ENCODE measurements around the gene NAA38. TPM values are rescaled to one million over a fixed set of nuclear protein-coding genes. Genes with fewer than 3 reads are reported as not detected.

Gene NAA38
- 105 TPM for total RNA-seq
- long read RNA-seq, transcript NAA38-205 (3 exons, 852 nt): minor isoform, 21 of 59 reads
- long read RNA-seq, transcript NAA38-206 (2 exons, 424 nt): minor isoform, 8 of 59 reads
- long read RNA-seq, transcript NAA38-201 (2 exons, 999 nt): major isoform, 27 of 59 reads
- long read RNA-seq, partial matches to known transcripts: 1 of 59 reads
- long read RNA-seq, other reads (novel, unspliced or antisense): 2 of 59 reads

DNA sequence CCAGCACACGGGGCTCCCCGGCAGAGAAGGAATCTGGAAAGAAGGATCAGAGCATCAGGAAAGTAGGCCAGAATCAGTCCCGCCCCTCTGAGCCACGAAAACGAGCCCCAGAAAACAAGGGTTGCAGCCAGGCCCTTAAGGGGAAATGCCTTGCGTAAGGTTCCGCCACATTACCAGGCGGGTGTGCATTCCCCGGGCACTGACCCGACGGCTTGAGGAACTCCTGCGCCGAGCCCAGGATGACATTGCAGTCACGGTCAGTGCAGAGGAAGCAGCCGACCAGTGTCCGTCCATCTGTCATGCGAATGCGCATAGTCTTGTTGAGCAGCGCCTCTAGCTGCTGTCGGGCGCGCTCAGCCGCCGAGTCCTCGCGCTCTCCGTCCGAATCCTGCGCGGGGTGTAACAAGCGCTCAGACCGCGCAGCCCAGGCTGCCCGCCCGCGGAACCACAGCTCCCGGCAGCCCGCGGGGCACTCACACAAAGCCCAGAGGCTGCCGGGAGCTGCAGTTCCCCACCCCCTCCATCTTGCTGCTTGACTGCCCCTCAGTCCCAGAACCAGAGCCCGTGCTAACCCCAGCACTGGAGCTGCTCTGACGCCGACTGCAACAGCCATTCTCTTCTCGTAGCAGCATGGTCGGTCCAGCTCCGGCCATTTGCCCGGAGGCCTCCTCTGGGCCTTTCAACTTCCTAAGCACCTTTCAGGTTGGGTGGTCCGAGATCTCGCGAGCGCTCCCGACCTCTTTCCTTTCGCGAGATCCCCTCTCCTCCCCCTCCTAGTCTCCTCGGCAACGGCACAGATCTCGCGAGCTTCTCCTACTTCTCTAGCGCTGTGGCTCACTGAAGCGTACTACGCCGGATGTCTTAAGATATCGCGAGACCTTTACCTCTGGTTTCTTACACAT lies at the start of gene NAA38:
TSS of gene NAA38 (minus strand) at position 749 of the 902 bp plus-strand sequence. CDS start at position 653, 96 bp downstream.
- DNase-seq (ENCODE audit: missing footprints): peak; percentile 97
- peak; percentile 91 for ATAC-seq
- intact Hi-C loops (cut with DNase I): loop anchor here (1.0 to 10.0 kb wide), 6 partner anchors 14 to 615 kb away; partner anchors contain the start of genes CD68, CNTROB, GABARAP and PER1

DNA sequence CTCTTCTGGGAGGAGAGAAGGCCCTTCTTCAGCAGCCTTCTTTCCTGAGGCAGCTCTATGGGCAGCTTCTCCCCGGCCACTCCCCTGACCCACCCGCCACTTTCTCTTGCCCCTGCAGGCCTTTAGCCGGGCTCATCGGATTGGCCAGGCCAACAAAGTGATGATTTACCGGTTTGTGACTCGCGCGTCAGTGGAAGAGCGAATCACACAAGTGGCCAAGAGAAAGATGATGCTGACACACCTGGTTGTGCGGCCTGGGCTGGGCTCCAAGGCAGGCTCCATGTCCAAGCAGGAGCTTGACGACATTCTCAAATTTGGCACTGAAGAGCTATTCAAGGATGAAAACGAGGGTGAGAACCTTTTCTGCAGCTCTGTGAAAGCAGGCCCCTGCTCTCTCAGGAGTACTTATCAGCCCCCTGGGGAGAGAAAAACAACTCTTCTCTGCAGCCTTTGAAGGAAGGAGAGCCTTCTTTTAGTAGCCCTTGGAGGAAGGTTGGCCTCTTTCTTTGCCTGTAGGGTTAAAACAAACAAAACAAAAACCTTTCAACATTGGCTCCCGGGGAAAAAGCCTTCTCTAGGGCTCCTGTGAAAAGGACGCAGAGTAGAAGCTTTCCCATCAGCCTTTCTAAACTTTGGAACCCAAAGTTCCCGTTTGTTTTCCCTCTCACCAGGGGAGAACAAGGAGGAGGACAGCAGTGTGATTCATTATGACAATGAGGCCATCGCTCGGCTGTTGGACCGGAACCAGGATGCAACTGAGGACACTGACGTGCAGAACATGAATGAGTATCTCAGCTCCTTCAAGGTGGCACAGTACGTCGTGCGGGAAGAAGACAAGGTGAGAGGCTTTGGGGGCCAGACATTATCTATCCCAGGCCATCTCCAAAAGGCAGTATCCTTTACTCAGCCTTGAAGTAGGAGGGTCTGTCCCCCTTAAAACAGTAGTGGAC lies 46.1 kb upstream of the NAA38 start:
- DNase-seq (ENCODE audit: missing footprints) (no peak), ATAC-seq (no peak)
- intact Hi-C loops (cut with DNase I): no loop called here

DNA sequence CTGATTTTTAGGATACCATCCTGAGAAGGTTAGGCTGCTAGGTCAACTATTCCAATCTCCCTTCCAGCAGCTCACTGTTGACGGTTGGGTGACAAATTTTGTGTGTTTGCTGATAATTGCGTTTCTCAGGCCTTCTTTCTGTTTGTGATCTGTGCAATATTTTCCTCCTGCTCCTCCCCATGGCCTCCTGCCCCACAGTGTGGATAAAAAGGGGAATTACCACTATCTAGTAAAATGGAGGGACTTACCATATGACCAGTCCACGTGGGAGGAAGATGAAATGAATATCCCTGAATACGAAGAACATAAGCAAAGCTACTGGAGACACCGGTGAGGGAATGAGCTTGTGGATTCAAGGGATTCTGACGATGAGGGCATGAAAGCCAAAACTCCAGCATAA lies 40.4 kb upstream of the NAA38 start:
- ATAC-seq (peak; percentile 63), DNase-seq (ENCODE audit: missing footprints) (no peak)
- intact Hi-C loops (cut with DNase I): loop anchor here (1.0 to 10.0 kb wide), 2 partner anchors 35 to 73 kb away; no protein-coding TSS in a partner anchor

DNA sequence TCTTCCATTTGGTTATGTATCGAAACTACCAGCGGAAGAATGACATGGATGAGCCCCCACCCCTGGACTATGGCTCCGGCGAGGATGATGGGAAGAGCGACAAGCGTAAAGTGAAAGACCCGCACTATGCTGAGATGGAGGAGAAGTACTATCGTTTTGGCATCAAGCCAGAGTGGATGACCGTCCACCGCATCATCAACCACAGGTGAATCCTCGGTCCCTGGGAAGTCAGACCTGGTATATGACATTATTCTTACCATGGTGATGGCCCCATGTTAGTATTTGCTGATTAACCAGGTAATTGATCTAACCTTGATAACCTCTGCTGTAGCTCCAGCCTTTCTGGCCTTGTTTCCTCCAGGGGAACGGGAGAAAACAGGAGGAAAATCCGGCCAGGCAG lies 39.7 kb upstream of the NAA38 start:
- ATAC-seq: no peak
- intact Hi-C loops (cut with DNase I): loop anchor here (1.0 to 10.0 kb wide), 2 partner anchors 35 to 72 kb away; no protein-coding TSS in a partner anchor

GRCh38 chr17:7894866-7895265 lies 37.5 kb upstream of the NAA38 start:
- intact Hi-C loops (cut with DNase I): loop anchor here (10.0 kb wide), 1 partner anchor 70 kb away; no protein-coding TSS in a partner anchor
- DNase-seq (ENCODE audit: missing footprints) (no peak), ATAC-seq (no peak)

More for the DNA sequence above, 39.7 kb upstream of the NAA38 start:
- no peak for DNase-seq (ENCODE audit: missing footprints)

- intact Hi-C loops (cut with DNase I): loop anchor here (10.0 kb wide), 1 partner anchor 69 kb away; no protein-coding TSS in a partner anchor
These were observed 36.9 kb upstream of the NAA38 start for GRCh38 chr17:7894226-7894625.

GRCh38 chr17:7893187-7893880 lies 36.0 kb upstream of the NAA38 start:
- no peak for ATAC-seq
- intact Hi-C loops (cut with DNase I): loop anchor here (10.0 kb wide), 1 partner anchor 69 kb away; no protein-coding TSS in a partner anchor
- DNase-seq (ENCODE audit: missing footprints): no peak

More at GRCh38 chr17:7894226-7894625, 36.9 kb upstream of the NAA38 start:
- DNase-seq (ENCODE audit: missing footprints) (no peak), ATAC-seq (no peak)

- intact Hi-C loops (cut with DNase I): loop anchor here (2.0 kb wide), 2 partner anchors 25 to 31 kb away; partner anchors contain the start of gene CYB5D1
These were observed 32.0 kb upstream of the NAA38 start for GRCh38 chr17:7889166-7889955.

DNA sequence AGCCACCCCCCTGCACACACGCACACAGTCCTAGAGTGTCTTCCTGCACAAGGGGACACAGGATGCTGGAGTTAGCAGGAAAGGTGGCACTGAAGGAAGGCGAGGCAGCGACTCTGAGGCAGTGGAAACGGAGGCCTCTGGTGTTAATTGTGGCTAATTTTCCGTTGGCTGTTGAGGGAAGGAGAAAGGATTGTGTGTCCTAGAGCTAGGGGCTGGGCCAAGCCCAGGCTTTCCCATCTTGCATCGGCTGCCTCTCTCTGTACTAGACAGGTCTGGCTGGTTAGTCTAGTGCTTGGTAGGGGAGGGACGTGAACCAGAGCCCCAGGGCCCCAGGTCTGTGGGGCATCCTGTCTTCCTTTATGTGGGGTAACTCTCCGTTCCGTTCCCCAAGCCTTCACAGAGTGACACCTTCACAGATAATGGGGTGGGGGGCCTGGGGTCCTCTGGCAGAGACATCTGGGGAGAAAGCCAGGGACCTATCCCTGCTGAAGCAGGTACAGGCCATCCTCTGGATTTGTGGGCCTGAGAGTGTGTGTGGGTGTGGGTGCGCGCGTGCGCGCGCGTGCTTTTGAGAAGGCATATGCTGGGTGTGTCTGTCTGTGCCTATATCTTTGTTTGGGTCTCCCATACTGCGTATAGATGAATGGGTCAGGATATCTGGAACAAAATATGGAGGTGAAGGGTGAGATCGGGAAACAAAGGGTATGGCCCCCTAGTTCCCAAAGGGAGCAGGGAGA lies 31.0 kb upstream of the NAA38 start, which contains the start of gene CHD3:
TSS of gene CHD3 (plus strand) at position 606 of the 737 bp plus-strand sequence. CDS start 212 bp downstream, outside the sequence.
- intact Hi-C loops (cut with DNase I): loop anchor here (2.0 kb wide), 2 partner anchors 26 to 30 kb away; partner anchors contain the start of gene CYB5D1
- ATAC-seq (peak; percentile 6), DNase-seq (ENCODE audit: missing footprints) (no peak)

More at GRCh38 chr17:7889166-7889955, 32.0 kb upstream of the NAA38 start:
- ATAC-seq (peak; percentile 82), DNase-seq (ENCODE audit: missing footprints) (peak; percentile 98)

DNA sequence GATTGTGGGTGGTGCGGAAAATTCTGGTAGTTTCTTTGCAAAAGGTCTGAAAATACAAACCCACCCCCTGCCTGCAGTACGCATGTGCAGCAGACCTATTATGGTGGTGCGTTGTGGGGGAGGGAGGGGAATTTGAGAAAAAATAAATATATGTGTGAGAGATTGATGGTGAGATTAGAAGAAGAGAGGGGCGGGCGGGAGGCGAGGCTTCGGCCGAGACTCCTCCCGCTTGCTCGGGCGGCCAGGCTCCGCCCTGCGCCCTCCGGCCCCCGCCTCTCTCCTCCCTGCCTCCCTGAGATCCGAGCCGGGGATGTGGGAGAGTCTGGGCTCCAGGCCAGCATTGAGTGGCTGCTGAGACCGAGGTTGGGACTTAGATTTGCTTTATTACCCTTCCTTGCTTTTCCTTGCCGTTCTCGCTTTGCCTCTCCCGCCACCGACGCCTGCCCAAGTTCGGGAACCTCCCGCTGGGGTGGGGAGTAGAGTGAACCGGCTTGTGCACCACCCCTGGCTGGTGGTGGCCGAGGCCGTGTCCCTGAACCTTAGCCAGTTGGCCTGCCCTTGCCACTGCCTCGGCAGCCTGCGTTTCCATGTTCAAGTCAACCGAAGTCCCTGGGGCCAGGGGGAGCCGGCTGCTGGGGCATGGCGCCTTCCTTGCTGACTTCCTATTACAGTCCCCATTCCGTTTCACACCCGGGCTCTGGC lies 30.3 kb upstream of the NAA38 start:
- intact Hi-C loops (cut with DNase I): loop anchor here (2.0 kb wide), 2 partner anchors 27 to 29 kb away; partner anchors contain the start of gene CYB5D1
- peak; percentile 94 for DNase-seq (ENCODE audit: missing footprints)
- peak; percentile 88 for ATAC-seq

GRCh38 chr17:7887038-7887481 lies 29.7 kb upstream of the NAA38 start:
- intact Hi-C loops (cut with DNase I): no loop called here
- ATAC-seq: no peak

GRCh38 chr17:7886227-7887037 lies 29.1 kb upstream of the NAA38 start:
- ATAC-seq (no peak), DNase-seq (ENCODE audit: missing footprints) (peak; percentile 71)
- intact Hi-C loops (cut with DNase I): no loop called here

More at GRCh38 chr17:7887038-7887481, 29.7 kb upstream of the NAA38 start:
- DNase-seq (ENCODE audit: missing footprints): no peak

DNA sequence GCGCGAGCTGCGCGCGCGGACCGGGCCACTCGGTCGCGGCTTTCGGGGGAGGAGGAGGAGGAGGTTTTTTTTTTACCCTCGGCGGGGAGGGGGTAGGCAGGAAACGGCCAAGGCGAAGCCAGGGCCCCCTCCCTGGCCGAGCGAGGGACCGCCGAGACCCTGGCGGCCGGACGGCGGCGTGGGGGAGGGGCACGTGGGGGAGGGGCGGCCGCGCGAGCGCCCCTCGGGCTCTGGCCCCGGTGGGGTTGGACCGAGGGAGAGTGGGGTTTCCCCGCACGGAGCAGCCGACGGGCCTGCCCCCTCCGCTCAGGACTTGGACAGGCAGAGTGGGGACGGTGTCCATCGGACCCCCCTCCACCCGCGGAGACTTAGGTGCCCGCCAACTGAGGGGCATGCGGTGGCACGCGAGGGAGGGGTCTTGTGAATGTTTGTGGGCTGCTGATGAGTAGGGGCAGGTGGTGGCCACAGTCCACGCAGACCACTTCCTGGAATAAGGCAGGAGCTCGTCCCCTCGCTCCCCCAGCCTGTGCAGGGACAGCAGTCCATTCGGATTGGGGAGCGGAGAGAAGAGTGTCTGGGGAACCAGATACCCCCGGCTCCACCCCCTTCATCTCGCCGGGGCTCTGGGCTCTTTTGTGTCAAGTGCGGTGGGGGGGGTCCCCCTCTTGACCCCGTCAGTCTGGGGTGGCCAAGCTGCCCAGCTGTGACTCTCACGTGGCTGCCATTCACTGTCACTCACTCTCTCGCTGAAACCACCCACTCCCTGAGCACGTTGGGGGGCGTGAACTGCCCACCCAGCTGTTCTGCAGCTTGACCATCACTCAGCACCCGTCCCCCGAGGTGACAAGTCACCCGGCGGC lies 28.2 kb upstream of the NAA38 start:
- intact Hi-C loops (cut with DNase I): no loop called here
- peak; percentile 75 for DNase-seq (ENCODE audit: missing footprints)
- no peak for ATAC-seq
